Upper lobe of right lung (tissue), 1 donor: ENCODE results near the gene CRYBG3. TPM values are rescaled to one million over a fixed set of nuclear protein-coding genes. Genes with fewer than 3 reads are reported as not detected.
"Not testable (repeated sequence)": the region's sequence is repeated elsewhere in the genome, so short reads cannot be mapped to it uniquely, and the experiment has no call there.

Source experiments
- ATAC-seq: fragments of 200-7000 bp; cut with Tn5 transposase; one replicate; pipeline ENCODE4 v1.9.1; 2020; ENCODE audit warnings: mild to moderate bottlenecking, moderate library complexity
- DNase-seq: peaks from one replicate; pipeline ENCODE4 v3.0.0-alpha.2; 2020
- H3K27ac ChIP-seq: fragments of 200-600 bp; one replicate; pipeline ENCODE4 v1.8.0; 2022
- H3K27me3 ChIP-seq: fragments of 200-600 bp; one replicate; pipeline ENCODE4 v1.8.0; 2022; ENCODE audit warnings: mild to moderate bottlenecking
- H3K36me3 ChIP-seq: fragments of 200-600 bp; one replicate; pipeline ENCODE4 v1.8.0; 2022
- H3K4me1 ChIP-seq: fragments of 200-600 bp; one replicate; pipeline ENCODE4 v1.8.0; 2022
- H3K4me3 ChIP-seq: fragments of 200-600 bp; one replicate; pipeline ENCODE4 v1.8.0; 2022; ENCODE audit warnings: mild to moderate bottlenecking
- H3K9me3 ChIP-seq: fragments of 200-600 bp; one replicate; pipeline ENCODE4 v1.8.0; 2022
- CTCF ChIP-seq: fragments of 200-600 bp; IDR thresholded peaks from one replicate; pipeline ENCODE4 v1.8.0; 2022; ENCODE audit warnings: antibody characterized with exemption
- intact Hi-C: fragments of 100-400 bp; cut with DNase I; formaldehyde crosslinking; loops from one replicate; pipeline ENCODE4 v1.11.0; 2022
- total RNA-seq: library from RNA; stranded (reverse); fragmentation: NEBNext Ultra II Directional; extraction: Animal tissue kit (Norgen Biotek cat#: 25700); gene quantifications from one replicate; pipeline ENCODE4 v1.2.1, GENCODE V29; 2021
- donor health status: DM: no; HTN: yes; CAD: no; lungs with severe emphysema.

The CRYBG3 gene
- total RNA-seq, 1 donor from 2014 or later = 25.5 TPM

- ATAC-seq = no peak
- no peaks in the 10 kb centered on the region for H3K36me3 ChIP-seq
- no peak for TF ChIP-seq CTCF
- DNase-seq = no peak
- H3K4me3 ChIP-seq = no peak overlapping the region
- no peaks in the 10 kb centered on the region for H3K27me3 ChIP-seq
- intact Hi-C loops = no loop called here
- H3K27ac ChIP-seq = no peak overlapping the region
- peaks cover 8% of the 10 kb centered on the region for H3K4me1 ChIP-seq
- H3K9me3 ChIP-seq = no peaks in the 10 kb centered on the region
Observed at GRCh38 chr3:97827741-97828471, 6.1 kb downstream of the CRYBG3 start.

- Histone ChIP-seq H3K27me3 (no peaks in the 10 kb centered on the region), H3K4me3 (no peak overlapping the region), H3K9me3 (no peaks in the 10 kb centered on the region), H3K27ac (no peak overlapping the region), H3K36me3 (no peaks in the 10 kb centered on the region), H3K4me1 (no peaks in the 10 kb centered on the region)
- intact Hi-C loops = no loop called here
- DNase-seq (no peak), ATAC-seq (no peak)
- no peak for TF ChIP-seq CTCF
Observed at GRCh38 chr3:97829198-97829597, 7.4 kb downstream of the CRYBG3 start.

- Histone ChIP-seq H3K27me3 (no peaks in the 10 kb centered on the region), H3K9me3 (no peaks in the 10 kb centered on the region), H3K4me3 (no peak overlapping the region), H3K36me3 (no peaks in the 10 kb centered on the region), H3K4me1 (no peaks in the 10 kb centered on the region), H3K27ac (no peak overlapping the region)
- ATAC-seq = no peak
- intact Hi-C loops = no loop called here
- no peak for TF ChIP-seq CTCF
- no peak for DNase-seq
Observed at GRCh38 chr3:97830638-97831037, 8.8 kb downstream of the CRYBG3 start.

- H3K27ac ChIP-seq = no peak overlapping the region
- no peaks in the 10 kb centered on the region for H3K9me3 ChIP-seq
- DNase-seq = no peak
- no peak overlapping the region for H3K4me3 ChIP-seq
- intact Hi-C loops = no loop called here
- no peak for ATAC-seq
- H3K27me3 ChIP-seq = no peaks in the 10 kb centered on the region
- no peaks in the 10 kb centered on the region for H3K36me3 ChIP-seq
- no peak for TF ChIP-seq CTCF
- no peaks in the 10 kb centered on the region for H3K4me1 ChIP-seq
Observed at GRCh38 chr3:97831140-97831539, 9.3 kb downstream of the CRYBG3 start.

- ATAC-seq, H3K27ac ChIP-seq, intact Hi-C loops, H3K4me1 ChIP-seq, H3K4me3 ChIP-seq, H3K9me3 ChIP-seq, H3K27me3 ChIP-seq, H3K36me3 ChIP-seq, DNase-seq: not testable (repeated sequence)
Observed at GRCh38 chr3:97833184-97833583, 11.4 kb downstream of the CRYBG3 start.

GRCh38 chr3:97835761-97836160, 13.9 kb downstream of the CRYBG3 start:
- no peak for TF ChIP-seq CTCF
- Histone ChIP-seq H3K36me3 (no peaks in the 10 kb centered on the region), H3K4me3 (no peak overlapping the region), H3K4me1 (peaks cover 13% of the 10 kb centered on the region), H3K9me3 (no peaks in the 10 kb centered on the region), H3K27ac (no peak overlapping the region), H3K27me3 (no peaks in the 10 kb centered on the region)
- DNase-seq (no peak), ATAC-seq (no peak)
- intact Hi-C loops = no loop called here
